Activated naive CD8-positive, alpha-beta T cell treated with anti-CD3 and anti-CD28 coated beads, Interleukin-2, amount 50 U/mL, for 24 hours (primary cell): Measurements from ENCODE around the gene MYL6.
A peak's percentile ranks its signal among the peaks of the same experiment; 100 is the strongest.

ENCODE experiments used
- ATAC-seq: fragments of 150-1000 bp; cut with Tn5 transposase; one replicate; pipeline ENCODE4 v1.10.0; 2021
- DNase-seq: peaks from one replicate; pipeline ENCODE4 v3.0.0; 2021
- H3K27ac Mint-ChIP-seq: one replicate; pipeline ENCODE4 v1.8.0; 2021; ENCODE audit warnings: mild to moderate bottlenecking, mixed read lengths
- H3K27me3 Mint-ChIP-seq: one replicate; pipeline ENCODE4 v1.8.0; 2021; ENCODE audit warnings: mixed read lengths
- H3K36me3 Mint-ChIP-seq: one replicate; pipeline ENCODE4 v1.8.0; 2021; ENCODE audit warnings: low read depth, mixed read lengths
- H3K4me1 Mint-ChIP-seq: one replicate; pipeline ENCODE4 v1.8.0; 2021; ENCODE audit warnings: mixed read lengths
- H3K4me3 Mint-ChIP-seq: one replicate; pipeline ENCODE4 v1.8.0; 2021; ENCODE audit warnings: mild to moderate bottlenecking, moderate library complexity, mixed read lengths
- H3K9me3 Mint-ChIP-seq: one replicate; pipeline ENCODE4 v1.8.0; 2021; ENCODE audit warnings: mixed read lengths

The MYL6 gene

GRCh38 chr12:56205445-56205844 is 47.3 kb downstream of the MYL6 start:
- Mint-ChIP-seq H3K27ac (no peak overlapping the region), H3K4me1 (peaks cover 2% of the 10 kb centered on the region), H3K4me3 (no peak overlapping the region), H3K36me3 (peaks cover 24% of the 10 kb centered on the region), H3K9me3 (no peaks in the 10 kb centered on the region), H3K27me3 (no peaks in the 10 kb centered on the region)
- ATAC-seq (no peak), DNase-seq (no peak)

GRCh38 chr12:56206452-56207166 is 48.5 kb downstream of the MYL6 start:
- H3K9me3 Mint-ChIP-seq = no peaks in the 10 kb centered on the region
- ATAC-seq (peak; percentile 64), DNase-seq (peak; percentile 46)
- peaks cover 2% of the 10 kb centered on the region for H3K4me1 Mint-ChIP-seq
- H3K4me3 Mint-ChIP-seq = no peak overlapping the region
- no peaks in the 10 kb centered on the region for H3K27me3 Mint-ChIP-seq
- peaks cover 27% of the 10 kb centered on the region for H3K36me3 Mint-ChIP-seq
- H3K27ac Mint-ChIP-seq = peak overlapping the region; percentile 12

- H3K36me3 Mint-ChIP-seq = peaks cover 37% of the 10 kb centered on the region
These were observed 49.8 kb downstream of the MYL6 start for GRCh38 chr12:56208006-56208405.

More at GRCh38 chr12:56208006-56208405, 49.8 kb downstream of the MYL6 start:
- H3K4me3 Mint-ChIP-seq = no peak overlapping the region
- DNase-seq = no peak
- H3K9me3 Mint-ChIP-seq = no peaks in the 10 kb centered on the region
- peaks cover 2% of the 10 kb centered on the region for H3K4me1 Mint-ChIP-seq
- no peak overlapping the region for H3K27ac Mint-ChIP-seq
- H3K27me3 Mint-ChIP-seq = no peaks in the 10 kb centered on the region
- ATAC-seq = no peak
